GM19452 (cell line): ENCODE results near the gene STK39.

ENCODE experiments used
- ATAC-seq: cut with Tn5 transposase; IDR thresholded peaks from one replicate; pipeline ENCODE4 v1.9.1; 2021; ENCODE audit not compliant: unreplicated experiment

Gene STK39

GRCh38 chr2:168185583-168186274 lies 61.7 kb downstream of the STK39 start:
- ATAC-seq: no peak

GRCh38 chr2:168184681-168185513 lies 62.5 kb downstream of the STK39 start:
- no peak for ATAC-seq

- no peak for ATAC-seq
Observed at GRCh38 chr2:168183308-168183997, 63.9 kb downstream of the STK39 start.

- ATAC-seq: no peak
Observed at GRCh38 chr2:168182550-168183249, 64.7 kb downstream of the STK39 start.

- no peak for ATAC-seq
Observed at GRCh38 chr2:168181825-168182224, 65.6 kb downstream of the STK39 start.

GRCh38 chr2:168180914-168181313 lies 66.5 kb downstream of the STK39 start:
- no peak for ATAC-seq

- no peak for ATAC-seq
Observed at GRCh38 chr2:168180483-168180882, 66.9 kb downstream of the STK39 start.

GRCh38 chr2:168179592-168179991 lies 67.8 kb downstream of the STK39 start:
- ATAC-seq: no peak

- no peak for ATAC-seq
Observed at GRCh38 chr2:168178520-168179324, 68.7 kb downstream of the STK39 start.

- no peak for ATAC-seq
Observed at GRCh38 chr2:168176402-168176801, 71.0 kb downstream of the STK39 start.

GRCh38 chr2:168175469-168175868 lies 71.9 kb downstream of the STK39 start:
- ATAC-seq: no peak

GRCh38 chr2:168174756-168175155 lies 72.6 kb downstream of the STK39 start:
- no peak for ATAC-seq

- no peak for ATAC-seq
Observed at GRCh38 chr2:168172071-168172470, 75.3 kb downstream of the STK39 start.

- no peak for ATAC-seq
Observed at GRCh38 chr2:168171059-168171762, 76.2 kb downstream of the STK39 start.

- ATAC-seq: no peak
Observed at GRCh38 chr2:168169097-168169745, 78.2 kb downstream of the STK39 start.

GRCh38 chr2:168167511-168168263 lies 79.7 kb downstream of the STK39 start:
- no peak for ATAC-seq

GRCh38 chr2:168166902-168167510 lies 80.4 kb downstream of the STK39 start:
- no peak for ATAC-seq
